ENCODE measurements around the gene FBF1.
"Not testable (repeated sequence)": the region's sequence is repeated elsewhere in the genome, so short reads cannot be mapped to it uniquely, and the experiment has no call there.

FBF1 gene, protein sequence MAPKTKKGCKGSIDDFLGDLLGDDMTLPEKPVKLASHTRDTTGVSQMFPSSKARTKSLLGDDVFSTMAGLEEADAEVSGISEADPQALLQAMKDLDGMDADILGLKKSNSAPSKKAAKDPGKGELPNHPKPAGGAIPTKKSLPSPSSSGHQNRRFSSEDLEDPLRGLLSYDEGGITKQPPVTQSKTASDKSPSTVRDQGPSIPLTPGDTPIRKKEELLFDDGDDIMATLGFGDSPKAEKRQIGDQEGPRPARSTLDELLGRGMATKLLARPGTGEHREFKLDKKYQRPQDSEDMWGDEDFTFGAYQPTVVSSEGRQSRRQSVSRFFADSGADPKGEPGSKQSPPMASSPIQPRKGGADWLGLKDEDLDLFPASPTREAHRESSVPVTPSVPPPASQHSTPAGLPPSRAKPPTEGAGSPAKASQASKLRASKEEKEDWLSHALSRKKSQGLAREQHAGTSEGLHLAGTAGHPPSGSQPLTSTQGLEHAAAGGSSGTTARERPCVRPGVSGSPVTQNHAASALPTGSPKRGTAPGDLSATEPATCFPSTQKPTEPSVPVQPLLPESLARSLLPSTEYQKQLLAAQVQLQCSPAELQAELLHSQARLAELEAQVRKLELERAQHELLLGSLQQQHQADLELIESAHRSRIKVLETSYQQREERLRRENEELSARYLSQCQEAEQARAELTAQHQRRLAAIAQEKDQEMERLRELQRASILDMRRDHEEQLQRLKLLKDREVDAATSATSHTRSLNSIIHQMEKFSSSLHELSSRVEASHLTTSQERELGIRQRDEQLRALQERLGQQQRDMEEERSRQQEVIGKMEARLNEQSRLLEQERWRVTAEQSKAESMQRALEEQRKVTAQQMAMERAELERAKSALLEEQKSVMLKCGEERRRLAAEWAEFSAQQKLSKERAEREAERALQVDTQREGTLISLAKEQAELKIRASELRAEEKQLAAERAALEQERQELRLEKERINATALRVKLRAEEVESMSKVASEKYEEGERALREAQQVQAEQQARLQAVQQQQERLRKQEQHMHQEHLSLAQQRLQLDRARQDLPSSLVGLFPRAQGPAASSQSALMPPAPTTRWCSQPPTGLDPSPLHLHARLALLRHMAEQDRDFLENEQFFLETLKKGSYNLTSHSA

DNA sequence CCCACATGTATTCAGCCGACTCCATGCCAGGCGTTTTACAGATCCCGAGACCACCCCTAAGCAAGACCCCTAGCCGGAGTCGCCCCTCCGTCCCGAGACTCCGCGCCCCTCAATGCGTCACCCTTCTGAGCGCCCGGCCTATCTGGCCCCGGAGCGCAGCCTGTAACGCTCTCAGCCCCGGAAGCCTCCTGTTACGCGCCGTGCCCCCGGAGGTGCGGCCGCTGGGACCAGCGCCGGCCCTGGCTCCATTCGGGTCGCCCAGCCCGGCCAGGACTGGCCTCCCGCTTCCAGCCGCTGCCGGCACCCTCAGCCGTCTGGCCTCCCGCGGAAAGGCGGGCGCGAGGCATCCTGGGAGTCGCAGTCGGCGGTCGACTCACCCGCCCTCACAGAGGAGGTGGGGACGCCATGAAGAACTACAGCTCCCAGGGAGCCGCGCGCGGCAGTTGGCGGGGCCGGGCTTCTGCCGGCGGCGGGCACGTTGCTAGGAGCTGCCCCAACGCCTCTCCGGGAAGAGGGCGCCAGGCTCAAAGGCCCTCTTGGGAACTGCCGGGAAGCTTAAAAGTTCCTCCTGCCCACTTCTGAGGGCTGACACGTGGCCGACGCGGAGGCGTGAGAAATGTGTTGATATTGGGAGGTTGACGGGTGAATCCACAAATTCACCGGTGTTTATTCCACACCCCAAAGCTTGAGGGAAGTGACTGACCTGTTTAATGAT lies at the start of gene FBF1:
Gene FBF1, minus strand, starts transcription at position 316 of the 715 bp plus-strand sequence. CDS start 2,893 bp downstream, outside the sequence.
- peak; percentile 97 for DNase-seq

DNA sequence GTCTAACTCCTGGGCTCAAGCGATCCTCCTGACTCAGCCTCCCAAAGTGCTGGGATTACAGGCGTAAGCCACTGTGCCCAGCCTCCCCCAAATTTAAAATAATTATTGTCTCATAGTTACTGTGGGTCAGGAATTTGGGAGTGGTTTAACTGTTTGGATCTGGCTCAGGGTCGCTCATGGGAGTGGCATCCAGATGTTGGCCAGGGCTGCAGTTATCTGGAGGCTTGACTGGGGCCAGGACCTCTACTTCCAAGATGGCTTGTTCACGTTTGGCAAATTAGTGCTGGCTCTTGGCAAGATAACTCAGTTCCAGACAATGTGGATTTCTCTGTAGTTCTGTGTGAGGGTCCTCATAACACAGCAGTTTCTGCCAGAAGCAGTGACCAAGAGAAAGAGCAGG lies 46.2 kb upstream of the FBF1 start:
- DNase-seq: no peak

DNA sequence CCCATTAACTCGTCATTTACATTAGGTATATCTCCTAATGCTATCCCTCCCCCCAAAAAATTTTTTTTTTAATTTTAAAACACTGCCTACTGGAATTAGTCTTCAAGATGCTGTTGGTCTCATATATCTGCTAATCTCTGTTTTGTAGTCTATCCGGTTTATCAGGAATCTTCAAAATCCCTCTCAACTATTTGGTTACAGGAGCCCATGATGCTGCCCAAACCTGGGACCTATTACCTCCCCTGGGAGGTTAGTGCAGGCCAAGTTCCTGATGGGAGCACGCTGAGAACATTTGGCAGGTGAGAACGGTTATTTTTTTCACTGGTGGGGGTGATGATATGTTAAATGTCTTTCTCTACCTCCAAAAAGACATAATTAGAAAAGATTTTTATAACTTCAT lies 45.1 kb upstream of the FBF1 start:
- no peak for DNase-seq

DNA sequence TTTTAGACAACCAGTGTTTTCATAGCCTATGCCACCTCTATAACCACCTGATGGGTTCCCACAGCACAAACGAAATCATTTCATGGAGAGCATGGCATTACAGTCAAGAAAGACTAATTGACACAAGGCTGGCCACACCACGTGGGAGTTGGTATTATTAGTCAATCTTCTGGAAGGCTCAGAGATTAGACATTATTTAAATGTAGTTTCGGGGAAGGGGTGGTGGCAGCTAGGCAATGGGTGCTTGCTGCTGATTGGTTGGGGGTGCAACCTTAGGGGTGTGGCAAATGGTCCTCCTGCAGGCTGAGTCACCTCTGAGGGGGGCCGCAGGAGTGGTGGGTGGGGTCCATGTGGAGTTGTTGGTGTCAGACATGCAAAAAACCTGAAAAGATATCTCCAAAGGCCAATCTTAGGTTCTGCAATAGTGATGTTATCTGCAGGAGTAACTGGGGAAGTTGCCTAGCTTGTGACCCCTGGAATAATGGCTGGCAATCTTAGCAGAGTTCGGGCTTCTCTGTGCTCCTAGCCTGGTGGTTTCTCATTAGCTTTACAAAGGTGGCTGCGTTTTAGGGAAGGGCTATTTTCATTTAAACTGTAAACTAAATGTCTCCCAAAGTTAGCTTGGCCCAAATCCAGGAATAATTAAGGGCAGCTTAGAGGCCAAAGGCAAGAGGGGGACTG lies 42.8 kb upstream of the FBF1 start:
- DNase-seq: peak; percentile 26 to 46

DNA sequence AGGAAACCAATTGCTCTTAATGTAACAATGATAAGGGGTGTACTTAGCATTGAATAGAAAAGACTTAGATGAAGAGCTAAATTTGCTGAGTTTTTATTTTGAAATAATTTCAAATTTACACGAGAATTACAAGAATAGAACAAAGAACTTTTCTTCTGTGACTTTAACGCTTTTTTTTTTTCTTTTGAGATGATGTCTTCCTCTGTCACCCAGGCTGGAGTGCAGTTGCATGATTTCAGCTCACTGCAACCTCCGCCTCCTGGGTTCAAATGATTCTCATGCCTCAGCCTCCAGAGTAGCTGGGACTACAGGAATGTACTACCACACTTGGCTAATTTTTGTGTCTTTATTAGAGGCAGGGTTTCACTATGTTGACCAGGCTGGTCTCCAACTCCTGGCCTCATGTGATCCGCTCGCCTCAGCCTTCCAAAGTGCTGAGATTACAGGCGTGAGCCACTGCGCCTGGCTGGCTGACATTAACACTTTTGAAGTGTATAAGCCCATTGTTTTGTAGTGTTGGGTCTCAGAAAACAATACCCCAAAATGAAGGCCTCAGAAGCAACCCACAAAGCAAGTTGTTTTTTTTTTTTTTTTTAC lies 40.3 kb upstream of the FBF1 start:
- DNase-seq: no peak

DNA sequence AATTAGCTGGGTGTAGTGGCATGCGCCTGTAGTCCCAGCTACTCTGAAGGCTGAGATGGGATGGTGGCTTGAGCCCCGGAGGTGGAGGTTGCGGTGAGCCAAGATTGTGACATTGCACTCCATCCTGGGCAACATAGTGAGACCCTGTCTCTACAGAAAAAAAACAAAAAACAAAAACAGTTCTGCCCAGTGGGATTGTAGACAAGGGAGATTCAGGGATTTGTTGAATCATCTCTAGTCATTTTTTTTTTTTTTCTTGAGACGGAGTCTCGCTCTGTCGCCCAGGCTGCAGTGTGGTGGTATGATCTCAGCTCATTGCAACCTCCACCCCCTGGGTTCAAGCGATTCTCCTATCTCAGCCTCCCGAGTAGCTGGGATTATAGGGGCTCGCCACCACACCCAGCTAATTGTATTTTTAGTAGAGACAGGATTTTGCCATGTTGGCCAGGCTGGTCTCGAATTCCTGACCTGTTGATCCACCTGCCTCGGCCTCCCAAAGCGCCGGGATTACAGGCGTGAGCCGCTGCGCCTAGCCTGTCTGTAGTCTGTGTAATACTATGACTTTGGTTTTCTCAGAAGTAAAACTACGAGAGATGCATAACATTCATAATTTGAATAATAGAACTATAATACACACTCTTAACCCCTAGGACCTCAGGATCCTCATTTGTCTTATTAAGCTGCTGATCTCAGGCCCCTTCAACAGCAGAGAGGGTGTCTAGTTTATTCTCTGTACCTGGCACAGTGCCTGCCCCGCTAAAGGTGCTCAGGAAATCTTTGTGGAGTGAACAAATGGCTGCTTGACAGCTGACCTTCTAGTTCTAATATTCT lies 39.6 kb upstream of the FBF1 start:
- peak in 1 of 2 experiments; percentile 9 for DNase-seq

DNA sequence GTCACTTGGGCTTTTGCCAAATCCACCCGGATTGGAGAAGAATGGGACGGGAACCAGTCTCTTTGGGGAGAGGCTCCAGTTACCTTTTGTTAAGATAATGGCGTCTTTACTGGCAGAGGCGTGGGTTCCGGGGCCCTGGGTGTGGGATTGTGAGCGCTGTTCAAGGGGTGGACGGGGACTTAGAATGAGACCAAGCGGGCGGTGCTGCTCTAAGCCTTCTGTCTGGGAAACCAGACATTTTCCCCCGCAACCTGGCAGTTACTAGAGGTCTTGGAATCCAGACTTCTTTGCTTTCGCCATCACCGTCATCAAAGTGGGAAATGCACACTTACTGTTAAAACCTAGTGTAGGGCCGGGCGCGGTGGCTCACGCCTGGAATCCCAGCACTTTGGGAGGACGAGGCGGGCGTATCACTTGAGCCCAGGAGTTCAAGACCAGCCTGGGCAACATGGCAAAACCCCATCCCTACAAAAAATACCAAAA lies 38.9 kb upstream of the FBF1 start:
- DNase-seq: peak; percentile 69 to 79

DNA sequence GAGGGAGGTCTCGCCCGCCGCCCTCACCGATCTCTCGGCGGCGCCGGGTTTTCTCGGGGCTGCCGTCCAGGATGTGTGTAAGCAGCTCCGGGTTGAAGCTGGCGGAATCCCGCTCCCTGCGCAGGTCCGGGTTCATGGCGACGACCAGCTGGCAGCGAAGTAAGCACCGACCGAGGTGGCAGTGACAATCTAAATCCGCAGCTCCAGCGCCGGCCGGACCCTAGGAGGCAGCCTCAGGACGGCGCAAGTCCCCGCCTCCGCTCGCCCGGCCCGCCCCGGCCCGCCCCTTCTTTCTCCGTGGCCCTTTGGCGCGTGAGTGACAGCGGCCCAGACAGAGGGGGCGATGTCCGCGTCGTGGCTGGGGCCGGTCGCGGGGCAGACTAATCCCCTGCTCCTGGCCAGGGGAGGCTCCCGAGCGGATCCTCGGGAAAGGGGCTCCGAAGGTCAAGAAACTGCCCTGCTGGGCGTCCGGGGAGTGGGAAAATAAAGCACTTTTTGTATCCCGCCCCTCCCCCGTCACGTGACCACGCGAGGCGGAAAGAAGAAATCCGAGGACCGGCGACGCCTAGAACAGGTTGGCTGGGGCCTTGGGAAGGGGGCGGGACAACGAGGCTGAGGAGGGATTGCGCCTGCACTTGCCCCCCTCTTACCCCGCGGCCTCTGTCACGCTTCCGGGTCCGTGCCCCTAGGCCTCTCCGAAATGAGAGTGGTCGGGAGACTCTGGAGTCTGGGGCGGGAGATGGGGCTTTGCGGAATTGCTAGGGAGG lies 38.3 kb upstream of the FBF1 start, which contains the start of the genes ACOX1 and TEN1:
Gene ACOX1, minus strand, starts transcription at position 229 of the 767 bp plus-strand sequence. Its CDS starts 93 bp downstream, at position 136.
Gene TEN1, plus strand, starts transcription at position 303 of the 767 bp plus-strand sequence. CDS start 6,953 bp downstream, outside the sequence.
- DNase-seq: peak; percentile 98 to 99

DNA sequence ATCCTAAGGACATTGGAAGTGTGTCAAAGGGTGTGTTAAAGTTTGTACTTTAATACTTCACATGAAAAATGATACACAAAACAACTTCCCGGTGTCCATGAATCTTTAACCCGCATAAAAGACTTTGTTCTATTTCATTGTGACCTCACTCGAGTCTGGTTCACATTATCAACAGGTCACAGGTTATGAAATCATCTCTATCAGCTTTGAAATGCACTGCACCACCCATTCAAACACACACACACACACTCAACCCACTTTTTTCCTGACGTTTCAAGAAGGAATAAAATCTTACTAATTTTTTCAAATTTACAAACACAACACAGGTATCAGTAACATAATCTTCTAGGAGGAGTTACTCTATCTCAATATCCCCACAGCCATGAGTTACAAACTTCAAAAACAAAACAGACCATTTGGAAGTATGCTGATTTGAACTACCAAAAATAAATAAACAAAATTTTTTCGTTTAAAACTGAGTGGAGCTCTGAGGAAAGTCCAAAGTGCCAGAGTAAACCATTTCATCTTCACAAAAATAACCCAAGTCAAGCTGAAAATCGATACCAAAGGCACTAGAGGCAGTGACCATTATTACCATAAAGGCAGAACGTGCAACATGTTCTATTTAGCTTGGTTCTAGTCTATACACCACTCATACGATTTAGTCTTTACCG lies 35.5 kb upstream of the FBF1 start:
- DNase-seq: no peak

DNA sequence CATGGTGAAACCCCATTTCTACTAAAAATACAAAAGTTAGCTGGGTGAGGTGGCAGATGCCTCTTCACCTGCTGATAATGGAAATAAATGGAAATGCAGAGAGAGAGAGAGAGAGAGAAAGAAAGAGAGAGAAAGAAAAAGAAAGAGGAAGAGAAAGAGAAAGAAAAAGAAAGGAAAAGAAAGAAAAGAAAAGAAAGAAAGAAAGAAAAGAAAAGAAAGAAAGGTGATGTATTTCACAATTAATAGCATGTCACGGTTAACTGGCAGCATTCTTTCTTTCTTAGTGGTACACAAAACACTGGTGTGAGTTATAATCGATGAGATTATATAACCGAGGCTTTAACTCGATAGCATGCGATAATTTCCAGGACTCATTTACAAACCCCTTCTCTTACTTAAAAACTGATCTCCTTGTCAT lies 34.9 kb upstream of the FBF1 start:
- DNase-seq: no peak

DNA sequence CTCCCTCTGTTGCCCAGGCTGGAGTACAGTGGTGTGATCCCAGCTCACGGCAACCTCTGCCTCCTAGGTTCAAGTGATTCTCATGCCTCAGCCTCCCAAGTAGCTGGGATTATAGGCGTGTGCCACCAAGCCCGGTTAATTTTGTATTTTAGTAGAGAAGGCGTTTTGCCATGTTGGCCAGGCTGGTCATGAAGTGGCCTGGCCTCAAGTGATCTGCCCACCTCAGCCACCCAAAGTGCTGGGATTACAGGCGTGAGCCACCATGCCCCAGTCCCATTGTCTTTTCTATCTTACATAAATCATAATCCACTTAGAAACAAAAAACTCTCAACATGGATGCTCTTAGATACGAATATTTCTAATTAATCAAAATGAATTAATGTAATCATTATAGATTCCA lies 34.3 kb upstream of the FBF1 start:
- DNase-seq: not testable (repeated sequence)

DNA sequence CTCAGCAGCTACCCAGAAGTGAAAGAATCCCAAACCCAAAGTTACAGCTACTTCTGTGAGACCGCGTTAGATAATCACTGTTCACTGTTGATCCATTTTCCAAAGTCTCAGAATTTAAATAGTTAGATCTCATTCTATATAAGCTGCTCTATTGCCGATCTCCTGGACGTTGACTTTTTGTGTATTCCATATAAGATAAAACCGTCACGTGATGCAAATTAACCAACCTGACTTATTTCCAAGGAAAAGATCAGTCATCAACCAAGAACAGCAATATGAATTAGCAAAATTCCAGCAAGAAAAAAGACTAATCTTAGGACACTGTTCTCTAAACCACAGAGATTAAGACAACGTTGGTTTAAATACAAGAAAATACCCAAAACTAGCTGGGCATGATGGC lies 29.8 kb upstream of the FBF1 start:
- no peak for DNase-seq

DNA sequence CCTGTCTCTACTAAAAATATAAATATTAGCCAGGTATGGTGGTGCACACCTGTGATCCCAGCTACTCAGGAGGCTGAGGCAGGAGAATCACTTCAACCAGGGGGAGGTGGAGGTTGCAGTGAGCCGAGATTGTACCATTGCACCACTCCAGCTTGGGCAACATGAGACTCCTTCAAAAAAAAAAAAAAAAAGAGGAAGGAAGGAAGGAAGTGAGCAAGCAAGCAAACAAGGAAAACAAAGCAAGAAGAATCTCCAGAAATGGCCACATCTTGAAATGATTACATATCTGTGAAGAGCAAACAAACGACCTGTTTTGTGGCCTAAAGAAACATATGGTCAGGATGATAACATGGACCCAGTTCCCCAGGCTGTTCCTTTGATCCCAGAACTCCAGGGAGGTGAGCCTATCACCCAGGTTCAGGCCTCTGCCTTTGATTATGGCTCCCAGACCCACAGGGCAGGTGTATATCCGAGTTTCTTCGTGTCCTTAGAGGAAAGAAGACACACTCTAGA lies 29.2 kb upstream of the FBF1 start:
- DNase-seq: peak; percentile 35 to 42

DNA sequence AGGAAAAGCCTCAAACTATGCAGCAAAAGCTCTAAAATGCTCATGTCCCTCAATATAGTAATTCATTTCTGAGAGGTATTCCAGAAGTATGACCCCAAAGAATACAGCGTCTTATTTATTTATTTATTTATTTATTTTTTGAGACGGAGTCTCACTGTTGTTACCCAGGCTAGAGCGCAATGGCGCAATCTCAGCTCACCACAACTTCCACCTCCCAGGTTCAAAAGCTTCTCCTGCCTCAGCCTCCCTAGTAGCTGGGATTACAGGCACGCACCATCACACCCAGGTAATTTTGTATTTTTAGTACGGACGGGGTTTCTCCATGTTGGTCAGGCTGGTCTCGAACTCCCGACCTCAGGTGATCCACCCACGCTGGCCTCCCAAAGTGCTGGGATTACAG lies 28.2 kb upstream of the FBF1 start:
- DNase-seq: not testable (repeated sequence)

DNA sequence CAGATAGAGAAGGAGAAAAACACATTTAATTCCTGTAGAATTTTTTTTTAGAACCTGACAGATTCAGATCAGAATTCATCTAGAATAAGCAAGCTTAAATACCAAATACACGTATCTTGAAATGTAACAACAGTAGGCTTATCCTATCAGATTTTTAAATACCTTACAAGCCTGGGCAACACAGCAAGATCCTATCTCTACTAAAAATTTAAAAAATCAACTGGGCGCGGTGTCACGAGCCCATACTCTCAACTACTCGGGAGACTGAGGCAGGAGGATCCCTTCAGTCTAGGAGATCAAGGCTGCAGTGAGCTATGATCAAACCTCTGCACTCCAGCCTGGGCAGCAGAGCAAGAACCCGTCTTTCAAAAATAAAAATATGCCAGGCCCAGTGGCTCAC lies 24.6 kb upstream of the FBF1 start:
- no peak for DNase-seq

DNA sequence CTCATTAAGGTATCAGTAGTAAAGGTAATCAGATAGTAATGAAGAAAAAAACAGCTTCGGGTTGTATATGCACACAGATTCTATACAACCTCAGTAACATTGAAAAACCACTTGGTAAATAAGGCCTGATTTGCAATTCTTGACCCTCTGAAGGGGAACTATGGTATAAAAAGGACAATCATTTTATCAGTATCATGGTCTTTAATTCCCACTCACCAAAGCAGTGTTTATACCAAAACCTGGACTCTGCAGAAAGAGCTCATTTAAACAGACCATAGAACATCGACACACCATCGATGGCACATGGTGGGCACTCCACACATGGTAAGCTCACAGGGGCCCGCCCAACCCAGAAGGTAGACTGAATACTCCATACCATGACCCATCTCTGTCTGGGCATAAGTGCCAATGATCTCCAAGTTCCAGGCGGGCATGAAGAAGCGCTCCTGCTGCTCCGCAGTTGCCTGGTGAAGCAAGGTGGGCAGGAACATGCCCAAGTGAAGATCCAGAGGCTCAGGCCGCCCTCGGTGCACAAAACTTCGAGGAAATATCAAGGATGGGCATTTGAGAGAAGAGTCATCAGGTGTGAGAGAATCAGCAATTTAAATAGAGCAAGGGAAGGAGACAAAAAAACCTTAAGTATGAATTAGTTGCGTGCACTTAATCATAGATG lies 19.1 kb upstream of the FBF1 start:
- no peak for DNase-seq

DNA sequence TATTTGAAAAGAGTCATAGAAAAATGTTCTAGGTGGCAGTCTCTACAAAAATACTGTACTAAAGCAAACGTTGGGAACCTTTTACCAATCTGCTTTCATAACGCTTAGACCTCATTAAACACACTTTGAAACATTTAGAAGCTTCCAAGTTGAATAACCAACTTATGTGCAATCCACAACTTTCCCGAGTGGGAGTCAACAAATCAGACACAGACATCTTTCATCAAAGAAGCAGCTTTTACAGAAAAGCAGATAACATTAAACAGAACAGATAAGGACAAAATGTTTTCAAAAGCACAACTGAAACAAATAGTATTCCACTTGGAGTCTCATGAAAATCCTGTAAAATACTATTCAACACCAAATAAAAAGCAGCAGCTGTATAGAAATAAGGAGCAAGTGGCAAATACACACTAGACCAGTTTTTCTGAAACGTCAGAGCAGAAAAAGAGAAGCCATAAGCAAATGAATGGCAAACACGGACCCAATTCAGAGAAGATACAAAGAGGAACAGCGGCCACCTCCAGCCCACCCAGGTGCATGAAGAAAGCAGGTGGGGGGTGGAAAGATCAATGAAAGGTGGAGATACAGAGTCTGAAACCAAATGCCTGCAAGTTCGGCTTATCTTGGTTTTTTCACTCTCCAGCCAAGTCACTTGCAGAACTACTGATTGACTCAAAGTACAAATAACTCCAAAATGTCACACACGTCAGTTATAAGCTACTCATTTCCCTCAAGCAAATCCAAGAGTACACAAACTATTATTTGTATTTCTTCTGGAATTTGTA lies 18.4 kb upstream of the FBF1 start:
- no peak for DNase-seq

Data from AML-193 (cell line).